Measurements from ENCODE around the gene RNF217.

- TF ChIP-seq POLR2A (IDR thresholded peaks at IDR 0.05; ENCODE audit: low read depth, low read length) (no peak), POLR2AphosphoS5 (IDR thresholded peaks at IDR 0.05; ENCODE audit: low read depth, low read length) (no peak), TAF1 (IDR thresholded peaks at IDR 0.05; ENCODE audit: borderline replicate concordance, low read depth, low read length) (no peak)
Observed at GRCh38 chr6:125050663-125051318, 88.6 kb downstream of the RNF217 start.

Measured in GM12892 (cell line).